Subcutaneous adipose tissue (tissue), 4 donors: ENCODE results near the gene ST8SIA2. TPM values are rescaled to one million over a fixed set of nuclear protein-coding genes. Genes with fewer than 3 reads are reported as not detected.

ENCODE experiments used
- total RNA-seq, 4 donors: library from RNA; depleted of rRNA; stranded (reverse); fragments of >200 nt; gene quantifications; one replicate each; pipeline ENCODE4 v1.1.0, GENCODE V29; 2016
- TF ChIP-seq, protein P1 (sequence below): fragments of 450-650 bp; IDR thresholded peaks from one replicate; pipeline ENCODE4 v1.5.1; 2016; ENCODE audit warnings: low read depth, mild to moderate bottlenecking, control low read depth, antibody characterized with exemption, moderate library complexity

ST8SIA2 gene
- total RNA-seq, 4 donors from 2014 or later = not detected

DNA sequence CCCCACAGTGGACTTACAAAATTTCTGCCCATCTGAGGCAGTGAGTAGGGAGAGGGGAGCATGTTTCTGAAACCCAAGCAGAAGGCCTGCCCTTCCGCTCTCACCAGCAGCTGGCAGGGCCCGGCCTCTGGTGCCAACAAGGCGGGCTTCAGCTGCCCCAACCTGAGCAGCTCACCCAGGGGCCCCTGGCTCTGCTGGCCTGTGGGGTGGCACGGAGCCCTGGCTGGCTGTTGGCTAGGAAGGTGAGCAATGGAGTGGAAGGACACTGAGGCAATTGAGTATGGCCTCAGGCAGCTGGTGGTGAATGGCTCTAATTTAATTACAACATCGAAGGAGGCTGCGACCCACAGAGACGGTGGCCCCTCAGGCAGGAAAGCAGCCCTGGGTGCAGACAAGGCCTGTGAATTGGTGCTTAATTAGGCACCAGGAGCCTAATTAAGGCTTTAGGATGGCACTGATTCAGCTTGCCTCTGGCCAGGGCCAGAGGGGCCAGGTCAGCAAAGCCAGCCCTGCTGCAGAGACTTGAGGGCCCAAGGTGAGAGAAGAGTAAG lies 60.9 kb downstream of the ST8SIA2 start:
- TF ChIP-seq, protein P1, sequence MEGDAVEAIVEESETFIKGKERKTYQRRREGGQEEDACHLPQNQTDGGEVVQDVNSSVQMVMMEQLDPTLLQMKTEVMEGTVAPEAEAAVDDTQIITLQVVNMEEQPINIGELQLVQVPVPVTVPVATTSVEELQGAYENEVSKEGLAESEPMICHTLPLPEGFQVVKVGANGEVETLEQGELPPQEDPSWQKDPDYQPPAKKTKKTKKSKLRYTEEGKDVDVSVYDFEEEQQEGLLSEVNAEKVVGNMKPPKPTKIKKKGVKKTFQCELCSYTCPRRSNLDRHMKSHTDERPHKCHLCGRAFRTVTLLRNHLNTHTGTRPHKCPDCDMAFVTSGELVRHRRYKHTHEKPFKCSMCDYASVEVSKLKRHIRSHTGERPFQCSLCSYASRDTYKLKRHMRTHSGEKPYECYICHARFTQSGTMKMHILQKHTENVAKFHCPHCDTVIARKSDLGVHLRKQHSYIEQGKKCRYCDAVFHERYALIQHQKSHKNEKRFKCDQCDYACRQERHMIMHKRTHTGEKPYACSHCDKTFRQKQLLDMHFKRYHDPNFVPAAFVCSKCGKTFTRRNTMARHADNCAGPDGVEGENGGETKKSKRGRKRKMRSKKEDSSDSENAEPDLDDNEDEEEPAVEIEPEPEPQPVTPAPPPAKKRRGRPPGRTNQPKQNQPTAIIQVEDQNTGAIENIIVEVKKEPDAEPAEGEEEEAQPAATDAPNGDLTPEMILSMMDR = no peak

DNA sequence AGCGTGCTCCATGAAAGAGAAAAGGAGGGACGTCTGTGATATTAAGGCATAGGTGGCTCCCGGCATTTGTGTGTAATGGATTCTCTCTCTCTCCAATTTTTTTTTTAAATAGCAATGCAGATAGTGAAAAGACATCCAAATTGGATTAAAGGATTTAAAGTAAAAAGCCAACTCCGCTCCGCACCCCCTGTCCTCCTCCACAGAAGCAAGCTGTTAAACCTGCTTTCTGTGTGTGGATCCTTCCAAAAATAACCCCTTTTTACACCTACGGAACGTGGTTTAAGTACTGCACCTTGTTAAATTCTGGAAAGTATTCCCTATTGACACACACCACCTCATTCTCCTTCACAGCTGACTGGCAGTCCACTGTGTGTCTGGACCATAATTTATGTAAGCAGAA lies 61.6 kb downstream of the ST8SIA2 start:
- TF ChIP-seq, protein P1 = no peak

DNA sequence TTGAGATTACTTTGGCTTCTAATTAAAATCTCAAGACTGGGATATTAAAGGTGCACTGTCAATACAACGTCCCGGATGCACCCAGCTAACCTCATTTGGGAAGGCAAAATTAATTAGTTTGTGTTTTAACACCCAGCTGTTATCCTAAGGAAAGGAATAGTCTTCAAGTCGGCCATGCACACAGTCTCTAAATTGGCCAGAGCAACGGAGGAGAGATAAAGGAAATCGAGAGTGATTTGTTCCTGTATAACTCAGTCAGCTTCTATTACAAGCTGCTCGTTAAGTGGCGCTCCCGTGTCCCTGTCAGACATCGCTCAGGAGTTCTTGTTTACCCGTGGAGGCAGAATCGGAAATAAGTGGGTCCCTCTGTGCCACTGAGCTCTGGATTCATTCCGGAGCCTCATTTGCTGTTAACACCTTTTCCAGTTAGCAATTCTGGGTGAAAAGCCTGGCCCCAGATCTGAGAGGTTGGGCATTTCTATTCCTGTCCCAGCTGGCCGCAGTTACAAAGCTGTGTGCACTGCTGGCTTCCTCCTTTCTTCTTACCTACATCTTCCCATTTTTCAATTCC lies 63.9 kb downstream of the ST8SIA2 start:
- TF ChIP-seq, protein P1 = no peak

DNA sequence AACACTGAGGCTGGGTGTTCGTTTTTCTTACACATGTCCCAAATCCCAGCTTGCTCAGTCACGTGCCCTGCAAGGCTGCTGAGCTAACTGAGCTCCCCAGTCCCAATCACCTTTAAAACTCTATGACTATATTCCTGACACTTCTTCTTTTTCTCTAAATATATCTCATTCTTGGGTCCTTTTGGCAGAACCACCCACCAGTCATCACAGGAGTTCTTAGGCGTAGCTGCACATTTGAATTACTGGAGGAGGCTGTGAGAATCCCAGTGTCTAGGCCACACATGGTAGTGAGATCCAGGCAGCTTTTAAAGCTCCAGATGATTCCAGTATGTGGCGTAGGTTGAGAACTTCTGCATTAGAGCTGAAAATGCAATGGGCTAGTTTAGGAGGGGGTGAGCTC lies 66.3 kb downstream of the ST8SIA2 start:
- TF ChIP-seq, protein P1 = no peak

DNA sequence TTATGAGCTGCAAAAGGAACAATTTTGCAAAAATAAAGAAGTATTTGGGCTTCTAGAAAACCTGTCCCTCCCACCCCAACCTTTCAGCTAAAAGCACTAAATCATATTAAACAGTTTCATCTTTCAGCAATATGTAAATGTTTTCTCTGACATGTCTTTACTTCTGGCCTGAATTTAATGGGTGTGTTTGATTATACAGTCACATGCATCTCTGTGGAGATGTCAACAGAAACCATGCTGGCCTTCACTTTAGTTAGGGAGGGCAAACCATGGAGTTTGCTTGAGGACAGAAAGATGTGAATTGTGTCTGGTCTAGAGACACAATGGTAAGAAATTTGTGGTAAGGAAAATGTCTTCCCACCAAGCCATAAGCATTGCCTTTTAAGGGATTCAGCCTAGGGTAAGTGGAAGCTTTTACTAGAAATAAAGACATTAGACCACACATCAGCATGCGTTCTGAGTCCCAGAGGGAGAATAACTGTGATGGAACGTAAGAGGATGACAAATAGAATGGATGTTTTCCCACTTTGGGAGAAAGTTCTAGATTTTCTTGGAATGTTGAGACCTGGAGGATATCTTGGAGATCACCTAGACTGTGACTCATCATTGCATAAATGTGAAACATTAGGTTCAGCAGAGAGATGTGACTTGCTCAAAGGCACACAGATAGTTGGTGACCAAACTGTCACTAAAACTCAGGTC lies 68.9 kb downstream of the ST8SIA2 start:
- TF ChIP-seq, protein P1 = no peak

DNA sequence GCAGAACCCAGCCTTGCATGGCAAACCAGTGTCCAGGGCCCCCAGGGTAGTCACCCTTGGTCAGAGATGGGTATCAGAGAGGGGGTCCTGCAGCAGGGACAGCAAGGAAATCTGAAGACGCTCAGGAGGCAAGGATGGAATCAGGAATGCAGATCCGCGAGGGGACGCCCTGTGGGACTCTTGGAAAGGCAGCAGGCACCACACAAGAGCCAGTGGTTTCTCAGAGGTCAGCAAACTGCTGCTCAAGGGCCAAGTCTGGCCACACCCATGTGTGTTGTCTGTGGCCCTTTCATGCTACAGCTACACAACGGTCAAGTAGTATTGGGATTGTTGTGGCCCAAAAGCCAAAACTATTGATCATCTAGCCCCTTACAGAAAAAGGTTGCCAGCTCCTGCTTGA lies 69.7 kb downstream of the ST8SIA2 start:
- TF ChIP-seq, protein P1 = no peak

DNA sequence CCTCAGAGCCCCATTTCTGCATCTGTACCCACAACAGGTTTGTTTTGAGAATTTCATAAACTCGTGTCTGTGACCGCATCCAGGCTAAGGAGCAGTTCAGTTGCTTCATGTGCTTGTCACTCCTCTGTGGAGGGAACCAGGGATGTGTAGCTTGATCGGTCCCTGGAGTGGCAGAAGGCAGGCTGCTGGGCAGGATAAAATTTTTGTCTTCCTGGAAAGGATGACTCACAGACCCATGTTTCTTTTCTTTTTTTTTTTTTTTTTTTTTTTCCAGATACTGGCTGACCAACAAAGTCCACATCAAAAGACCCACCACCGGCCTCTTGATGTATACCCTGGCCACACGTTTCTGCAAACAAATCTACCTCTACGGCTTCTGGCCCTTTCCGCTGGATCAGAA lies 70.1 kb downstream of the ST8SIA2 start:
- TF ChIP-seq, protein P1 = no peak
